HL-60 (cell line): ENCODE measurements around the gene C4BPB.

Experiments used
- DNase-seq, 2 experiments: peaks; one replicate each; pipeline ENCODE4 v3.0.0-alpha.2; 2010 to 2020; ENCODE audit warnings: low read depth in 1 of 2, low spot score in 1 of 2
- H3K27ac ChIP-seq: fragments of 250-450 bp; sonication (Bioruptor Pico); replicated peaks from 2 replicates; pipeline ENCODE4 v1.5.1; 2020; ENCODE audit warnings: mild to moderate bottlenecking, moderate library complexity
- H3K27me3 ChIP-seq: fragments of 250-450 bp; sonication (Bioruptor Pico); 2 replicates; pipeline ENCODE4 v1.5.1; 2021; ENCODE audit warnings: mild to moderate bottlenecking, moderate library complexity; ENCODE audit not compliant: insufficient read depth, poor library complexity, severe bottlenecking
- H3K4me3 ChIP-seq: replicated peaks from 2 replicates; pipeline ENCODE4 v1.5.1; 2011; ENCODE audit warnings: mild to moderate bottlenecking, control low read depth, low read length; ENCODE audit not compliant: insufficient read depth
- CTCF ChIP-seq: IDR thresholded peaks from one replicate; pipeline ENCODE4 v1.5.1; 2011; ENCODE audit warnings: low read length, control low read depth, inconsistent platforms; ENCODE audit not compliant: insufficient read depth
- GABPA ChIP-seq: IDR thresholded peaks from 2 replicates; pipeline ENCODE4 v1.6.1; 2012; ENCODE audit warnings: low read depth
- POLR2AphosphoS5 ChIP-seq: IDR thresholded peaks from 2 replicates; pipeline ENCODE4 v1.6.1; 2012; ENCODE audit warnings: low read depth
- REST ChIP-seq: IDR thresholded peaks from 2 replicates; pipeline ENCODE4 v1.6.1; 2012; ENCODE audit warnings: low read depth; ENCODE audit not compliant: insufficient replicate concordance
- SPI1 ChIP-seq: IDR thresholded peaks from 2 replicates; pipeline ENCODE4 v1.6.1; 2012; ENCODE audit warnings: low read depth, mild to moderate bottlenecking, borderline replicate concordance

Gene C4BPB

GRCh38 chr1:207103892-207104373 lies 15.3 kb downstream of the C4BPB start, which contains the start of gene C4BPA:
C4BPA (plus strand) TSS chr1:207104233; CDS start chr1:207113026, 8,793 bp downstream.
- DNase-seq = peak; percentile 20 to 46
- Histone ChIP-seq H3K4me3 (no peak within 1 kb of the TSS), H3K27me3 (no peaks in the 10 kb centered on the region), H3K27ac (no peak within 1 kb of the TSS)
- no peak for TF ChIP-seq CTCF
- TF ChIP-seq SPI1 = peak; percentile 26; the same call in 1 of the 2 replicates

- H3K27ac ChIP-seq = no peak overlapping the region
- DNase-seq = no peak
- H3K4me3 ChIP-seq = no peak overlapping the region
Measured at GRCh38 chr1:207109004-207109403, 20.3 kb downstream of the C4BPB start.

GRCh38 chr1:207112616-207113296 lies 24.1 kb downstream of the C4BPB start:
- no peak for TF ChIP-seq SPI1
- no peak for TF ChIP-seq REST
- TF ChIP-seq GABPA = no peak
- TF ChIP-seq POLR2AphosphoS5 = no peak
- TF ChIP-seq CTCF = no peak
- H3K27me3 ChIP-seq = no peaks in the 10 kb centered on the region
- H3K27ac ChIP-seq = no peak overlapping the region
- no peak overlapping the region for H3K4me3 ChIP-seq
- DNase-seq = no peak

More at GRCh38 chr1:207109004-207109403, 20.3 kb downstream of the C4BPB start:
- no peak for TF ChIP-seq GABPA
- no peak for TF ChIP-seq REST
- no peak for TF ChIP-seq SPI1
- TF ChIP-seq POLR2AphosphoS5 = no peak
- no peak for TF ChIP-seq CTCF
- no peaks in the 10 kb centered on the region for H3K27me3 ChIP-seq
